ENCODE measurements around the gene UBL5. TPM values are rescaled to one million over a fixed set of nuclear protein-coding genes. Genes with fewer than 3 reads are reported as not detected.

UBL5 gene
- total RNA-seq, 1 donor from 2014 or later, result 422 TPM

DNA sequence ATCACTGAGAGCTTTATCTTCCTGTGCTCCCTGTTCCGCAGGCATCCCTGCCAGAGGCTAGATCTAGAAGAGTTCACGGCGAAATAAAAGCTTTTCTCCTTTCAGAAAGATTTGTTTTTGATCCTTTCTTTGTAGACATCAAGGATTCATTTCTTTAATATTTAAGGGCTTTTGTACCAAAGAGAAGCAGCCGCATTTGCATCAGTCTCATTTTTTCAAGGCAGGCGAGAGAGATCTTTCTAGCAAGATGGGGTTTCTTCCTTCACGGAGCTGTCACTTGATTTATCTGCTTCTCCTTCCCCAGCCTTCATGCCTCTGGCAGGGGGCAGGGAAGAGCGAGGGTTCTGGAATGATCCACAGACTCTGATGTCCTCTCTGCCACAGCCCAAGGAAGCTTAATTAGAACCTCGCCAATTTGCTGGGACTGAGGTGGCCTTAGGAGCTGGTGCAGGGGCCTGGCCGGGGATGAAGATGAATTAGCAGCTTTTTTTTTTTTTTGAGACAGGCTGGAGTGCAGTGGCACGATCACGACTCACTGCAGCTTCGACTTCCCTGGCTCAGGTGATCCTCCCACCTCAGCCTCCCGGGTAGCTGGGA, 47.4 kb downstream of the UBL5 start:
- DNase-seq (ENCODE audit: low spot score), result no peak
- intact Hi-C loops (cut with DNase I), result no loop called here

DNA sequence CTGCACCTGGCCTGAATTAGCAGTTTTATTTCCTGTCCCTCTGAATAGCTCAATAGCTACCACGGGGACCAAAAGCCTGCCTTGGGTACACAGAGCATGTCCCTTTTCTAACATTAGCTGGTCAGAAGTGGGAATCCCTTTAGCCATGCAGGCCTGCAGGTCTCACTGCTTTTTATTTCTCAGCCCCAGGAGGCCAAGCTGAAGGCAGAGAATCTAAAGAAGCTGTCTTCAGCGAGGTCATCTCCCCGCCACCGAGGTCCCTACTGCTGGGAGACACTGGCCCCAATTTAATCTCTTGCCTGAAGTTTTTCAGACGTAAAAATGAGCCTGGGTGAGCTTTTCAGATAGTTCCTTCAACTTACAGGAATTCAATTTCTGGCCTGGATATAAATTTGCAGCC, 48.1 kb downstream of the UBL5 start:
- intact Hi-C loops (cut with DNase I), result no loop called here
- no peak for DNase-seq (ENCODE audit: low spot score)

DNA sequence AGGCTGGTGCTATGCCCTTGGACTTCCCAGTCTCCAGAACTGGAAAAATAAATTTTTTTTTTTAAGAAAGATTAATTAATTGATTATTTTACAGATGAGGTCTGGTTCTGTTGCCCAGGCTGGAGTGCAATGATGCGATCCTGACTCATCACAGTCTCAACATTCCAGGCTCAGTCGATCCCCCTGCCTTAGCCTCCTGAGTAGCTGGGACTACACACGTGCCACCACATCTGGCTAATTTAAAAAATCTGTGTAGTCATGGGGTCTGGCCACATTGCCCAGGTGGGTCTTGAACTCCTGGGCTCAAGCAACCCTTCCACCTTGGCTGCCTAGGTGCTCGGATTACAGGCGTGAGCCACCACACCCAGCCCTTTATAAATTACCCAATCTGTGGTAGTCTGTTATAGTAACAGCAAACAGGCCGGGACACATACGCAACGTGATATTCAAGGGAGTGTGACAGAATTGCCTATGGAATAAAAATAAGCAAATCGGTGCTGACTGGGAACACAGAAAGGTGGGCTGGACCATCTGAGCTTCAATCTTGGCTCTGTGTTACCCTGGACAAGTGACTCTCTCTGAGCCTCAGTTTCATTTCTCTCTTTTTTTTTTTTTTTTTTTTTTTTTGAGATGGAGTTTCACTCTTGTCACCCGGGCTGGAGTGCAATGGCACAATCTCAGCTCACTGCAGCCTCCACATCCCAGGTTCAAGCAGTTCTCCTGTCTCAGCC, 50.2 kb downstream of the UBL5 start:
- no peak for DNase-seq (ENCODE audit: low spot score)
- intact Hi-C loops (cut with DNase I), result no loop called here

DNA sequence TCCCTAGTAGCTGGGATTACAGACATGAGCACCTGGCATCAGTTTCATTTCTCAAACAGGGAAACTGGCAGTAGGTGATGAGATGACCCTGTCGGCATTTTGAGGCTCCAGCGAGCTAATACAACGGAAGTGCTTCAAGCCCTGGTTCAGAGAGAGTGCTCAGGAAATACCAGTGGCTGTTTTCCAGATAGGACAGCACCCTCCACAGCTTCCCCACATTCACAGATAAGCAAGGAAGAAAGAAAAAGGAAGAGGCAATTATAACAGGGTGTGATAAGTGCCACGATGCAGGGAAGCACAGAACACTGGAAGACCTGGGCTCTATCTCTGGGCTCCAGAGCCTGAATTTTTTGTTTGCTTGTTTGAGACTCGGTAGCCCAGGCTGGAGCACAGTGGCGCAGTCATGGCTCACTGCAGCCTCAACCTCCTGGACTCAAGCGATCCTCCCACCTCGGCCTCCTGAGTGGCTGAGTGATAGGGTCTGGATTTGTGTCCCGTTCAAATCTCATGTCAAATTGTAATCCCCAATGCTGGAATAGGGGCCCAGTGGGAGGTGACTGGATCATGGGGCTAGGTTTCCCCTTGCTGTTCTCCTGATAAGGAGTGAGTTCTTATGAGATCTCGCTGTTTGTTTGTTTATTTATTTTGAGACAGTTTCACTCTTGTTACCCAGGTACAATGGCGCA, 50.9 kb downstream of the UBL5 start:
- DNase-seq (ENCODE audit: low spot score), result no peak
- intact Hi-C loops (cut with DNase I), result no loop called here

Other genes with a start within 250 kb of the UBL5 start
- 23.5 TPM for gene ZNF121, start 243.4 kb upstream of the UBL5 start, total RNA-seq
- 27.4 TPM for gene ZNF561, start 206.7 kb upstream of the UBL5 start, total RNA-seq
- 21.9 TPM for gene ZNF562, start 152.8 kb upstream of the UBL5 start, total RNA-seq
- 10.5 TPM for gene ZNF846, start 59.2 kb upstream of the UBL5 start, total RNA-seq
- gene FBXL12, start 8.8 kb upstream of the UBL5 start, total RNA-seq, result 17.0 TPM
- 93.5 TPM for gene PIN1, start 7.4 kb downstream of the UBL5 start, total RNA-seq
- 4.1 TPM for gene OLFM2, start 108.6 kb downstream of the UBL5 start, total RNA-seq
- gene COL5A3, start 182.6 kb downstream of the UBL5 start, total RNA-seq, result 8.9 TPM
- gene RDH8, start 185.6 kb downstream of the UBL5 start, total RNA-seq, result not detected

Measured in cardiac septum (tissue), 1 donor.